GM19395 (cell line): ENCODE data around the gene STRN4.

Source experiments
- ATAC-seq: cut with Tn5 transposase; IDR thresholded peaks from one replicate; pipeline ENCODE4 v1.9.1; 2021; ENCODE audit warnings: mild to moderate bottlenecking, moderate library complexity; ENCODE audit not compliant: unreplicated experiment

Gene STRN4

GRCh38 chr19:46745521-46746280 lies 549 bp downstream of the STRN4 start, which contains the start of gene FKRP:
Gene FKRP (plus strand): TSS chr19:46746057. CDS start chr19:46755451, 9,394 bp downstream.
- ATAC-seq: no peak

GRCh38 chr19:46745030-46745429 lies 1.2 kb downstream of the STRN4 start:
- no peak for ATAC-seq

- no peak for ATAC-seq
These were observed 2.1 kb downstream of the STRN4 start for GRCh38 chr19:46744005-46744691.

DNA sequence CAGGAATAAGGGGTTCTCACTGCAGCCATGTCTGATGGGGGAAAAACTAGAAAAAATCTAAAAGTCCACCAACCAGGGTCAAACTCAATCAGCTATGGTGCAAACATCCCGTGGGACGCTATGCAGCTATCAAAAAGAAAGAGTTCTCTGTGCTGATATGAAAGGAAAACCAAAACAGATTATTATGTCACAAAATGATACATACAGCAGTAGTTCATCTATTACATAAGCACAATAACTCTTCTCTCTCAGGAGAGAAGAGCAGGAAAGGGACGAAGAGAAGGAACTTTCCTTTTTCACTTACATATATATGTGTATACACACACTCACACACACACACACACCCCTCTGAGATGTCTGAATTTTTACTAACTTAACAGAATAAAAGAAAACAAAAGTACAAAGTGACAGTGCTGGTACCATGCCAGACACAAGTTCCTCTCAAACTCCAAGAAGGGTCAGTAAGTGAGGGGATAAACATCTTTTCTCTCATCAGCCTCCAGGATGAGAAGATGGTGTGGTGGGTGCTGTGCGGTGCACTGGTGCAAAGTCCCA lies 3.2 kb downstream of the STRN4 start:
- no peak for ATAC-seq

DNA sequence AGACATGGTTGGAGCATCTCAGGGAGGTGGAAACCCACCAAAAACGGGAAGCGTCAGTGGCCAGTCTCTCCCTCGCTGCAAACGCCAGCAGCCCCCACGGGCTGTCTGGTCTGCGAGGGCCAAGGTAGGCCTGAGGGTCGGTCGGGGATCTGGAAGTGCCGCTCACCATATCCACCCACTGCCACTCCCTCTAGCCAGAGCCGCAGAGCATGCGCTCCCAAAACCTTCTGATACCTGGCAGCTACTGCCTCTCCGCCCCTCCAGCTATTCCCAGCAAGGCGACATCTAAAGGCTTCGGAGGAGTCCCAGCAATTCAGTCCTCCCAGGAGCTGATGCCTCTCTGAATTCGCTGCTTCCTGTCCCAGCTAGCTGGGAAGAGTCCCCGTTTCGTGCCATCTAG lies 4.8 kb downstream of the STRN4 start:
- ATAC-seq: no peak

DNA sequence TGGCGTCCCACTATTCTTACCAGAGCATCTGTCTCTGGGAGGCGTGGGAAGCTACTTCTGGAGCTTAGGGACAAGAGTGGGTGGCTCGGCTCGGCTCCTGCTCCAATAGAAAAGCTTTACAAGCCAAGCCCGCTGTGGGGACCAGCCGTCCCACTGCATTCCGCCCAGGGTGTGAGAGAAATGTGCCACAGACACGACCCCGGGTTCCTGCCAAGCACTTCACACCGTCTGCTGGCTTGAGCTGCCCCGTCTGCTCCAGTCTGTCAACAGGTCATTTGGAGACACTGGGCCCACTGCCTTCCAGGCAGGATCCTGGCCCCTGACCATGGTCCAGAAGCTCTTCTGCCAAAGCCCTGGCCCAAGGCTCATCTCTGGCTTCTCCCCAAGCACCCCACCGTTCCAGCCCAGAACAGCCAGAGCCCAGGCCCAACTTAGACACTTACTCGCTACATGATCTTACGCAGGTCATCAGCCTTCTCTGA lies 6.9 kb downstream of the STRN4 start:
- ATAC-seq: no peak

GRCh38 chr19:46737761-46738171 lies 8.5 kb downstream of the STRN4 start:
- no peak for ATAC-seq

- ATAC-seq: no peak
These were observed 9.0 kb downstream of the STRN4 start for GRCh38 chr19:46737298-46737654.

DNA sequence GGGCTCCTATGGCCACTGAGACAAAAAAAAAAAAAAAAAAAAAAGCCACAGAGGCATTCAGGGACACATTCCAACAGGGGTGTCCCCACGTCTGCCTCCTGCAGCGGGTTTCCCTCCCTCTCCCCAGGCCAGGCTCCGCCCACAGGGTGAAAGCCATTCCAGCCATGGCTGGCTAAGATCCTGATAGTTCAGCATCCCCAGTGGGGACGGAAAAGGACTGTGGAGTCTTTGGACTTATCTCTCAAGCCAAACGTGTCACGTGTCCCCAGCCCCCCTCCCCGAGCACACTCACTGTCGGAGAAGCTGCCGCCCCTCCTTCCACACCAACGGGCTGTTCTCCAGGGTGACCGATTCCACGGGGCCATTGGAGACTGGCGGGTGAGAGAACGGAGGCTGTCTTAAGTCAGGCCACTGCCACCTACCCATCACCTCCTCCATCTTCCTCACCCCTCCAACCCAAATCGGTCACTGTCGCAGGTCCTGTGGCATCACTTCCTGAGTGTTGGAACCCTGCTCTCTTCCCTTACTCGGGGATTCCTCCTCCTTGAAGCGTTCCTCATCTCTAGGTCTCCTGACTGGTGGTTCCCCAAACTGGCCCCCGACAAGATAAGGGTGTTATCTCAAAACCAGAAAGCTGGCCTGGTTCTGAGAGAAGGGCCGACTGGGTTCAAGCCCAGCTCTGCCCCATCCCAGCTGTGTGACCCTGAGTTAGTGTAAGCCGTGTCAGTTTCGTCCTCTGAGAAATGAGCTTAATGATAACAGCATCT lies 9.5 kb downstream of the STRN4 start:
- ATAC-seq: no peak

DNA sequence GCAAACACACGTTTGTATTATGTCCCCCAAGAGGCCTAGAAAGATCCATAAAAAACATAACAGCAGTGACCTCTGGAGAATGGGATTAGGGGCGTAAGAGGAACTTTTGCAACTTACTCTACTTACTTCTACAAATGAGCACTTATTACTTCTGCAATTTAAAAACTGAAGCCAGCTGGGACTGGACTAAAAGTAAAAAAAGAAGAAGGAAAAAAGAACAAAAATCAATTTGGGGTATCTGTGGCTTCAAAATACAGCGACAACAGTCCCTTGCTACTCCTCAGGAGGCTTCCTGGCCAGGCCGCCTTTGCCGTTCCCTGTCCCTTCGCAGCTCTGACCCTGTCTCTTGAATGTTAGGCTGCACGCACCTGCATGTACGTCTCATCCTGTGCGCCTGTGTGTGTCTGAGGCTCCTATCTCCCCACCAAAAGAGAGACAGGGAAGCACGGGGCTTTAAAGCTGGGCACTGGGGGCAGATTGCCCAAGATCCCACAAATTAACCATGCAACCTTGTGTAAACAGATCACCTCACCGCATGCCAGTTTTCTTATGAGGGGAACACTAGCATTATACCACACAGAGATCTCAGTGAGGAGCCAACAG lies 12.5 kb downstream of the STRN4 start:
- ATAC-seq: no peak

DNA sequence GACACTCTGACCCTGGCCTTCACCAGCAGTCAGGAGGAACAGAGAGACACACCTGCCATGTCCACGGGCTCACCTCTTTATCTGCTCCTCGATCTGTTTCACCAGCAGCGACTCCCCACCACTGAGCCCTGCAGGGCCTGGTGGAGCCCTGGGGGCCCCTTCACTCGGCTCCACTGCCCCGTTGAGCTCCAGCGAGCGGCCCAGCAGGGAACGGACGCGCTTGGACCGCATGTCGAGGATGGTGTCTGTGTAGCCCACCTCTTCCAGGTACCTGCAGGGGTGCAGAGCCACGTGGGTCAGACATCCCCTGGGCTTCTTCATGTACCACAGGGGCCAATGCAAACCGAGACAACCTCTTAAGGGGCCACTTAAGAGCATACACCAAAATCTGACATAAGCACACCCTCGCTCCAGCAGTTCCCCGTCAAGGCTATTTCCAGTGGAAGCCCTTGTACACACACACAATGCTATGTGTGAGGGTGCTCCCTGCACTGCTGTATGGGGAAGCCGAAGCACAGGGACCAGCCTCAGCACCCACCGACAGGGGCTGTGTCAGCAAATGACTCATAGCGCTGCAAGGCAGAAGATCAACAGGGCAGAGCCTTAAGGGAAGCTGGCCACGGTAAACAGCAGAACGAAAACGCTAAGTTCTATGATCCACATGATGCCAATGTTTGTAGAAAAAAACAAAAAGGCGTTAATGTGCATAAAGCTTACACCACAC lies 13.1 kb downstream of the STRN4 start:
- no peak for ATAC-seq

GRCh38 chr19:46732172-46732938 lies 13.9 kb downstream of the STRN4 start:
- ATAC-seq: no peak

GRCh38 chr19:46731584-46731983 lies 14.7 kb downstream of the STRN4 start:
- no peak for ATAC-seq

GRCh38 chr19:46731007-46731501 lies 15.2 kb downstream of the STRN4 start:
- no peak for ATAC-seq

DNA sequence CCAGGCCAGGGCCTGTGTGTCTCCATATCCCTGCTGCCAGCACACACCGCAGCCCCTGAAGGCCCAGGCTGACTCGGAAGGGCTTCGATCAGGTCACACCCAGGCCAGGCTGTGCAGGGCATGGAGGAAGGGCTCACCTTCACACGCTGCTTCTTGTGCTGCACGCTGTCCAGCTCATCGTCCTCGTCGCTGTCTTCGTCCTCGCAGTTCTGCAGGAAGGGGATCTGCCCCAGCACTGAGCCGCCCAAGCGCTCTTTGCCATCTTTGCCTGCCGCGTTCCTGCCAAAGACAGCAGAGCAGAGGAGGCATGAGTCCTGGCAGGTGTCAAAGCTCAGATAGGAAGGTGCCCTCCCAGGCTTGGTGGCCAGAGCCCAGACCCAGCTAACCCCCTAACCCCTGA lies 15.7 kb downstream of the STRN4 start:
- ATAC-seq: no peak

DNA sequence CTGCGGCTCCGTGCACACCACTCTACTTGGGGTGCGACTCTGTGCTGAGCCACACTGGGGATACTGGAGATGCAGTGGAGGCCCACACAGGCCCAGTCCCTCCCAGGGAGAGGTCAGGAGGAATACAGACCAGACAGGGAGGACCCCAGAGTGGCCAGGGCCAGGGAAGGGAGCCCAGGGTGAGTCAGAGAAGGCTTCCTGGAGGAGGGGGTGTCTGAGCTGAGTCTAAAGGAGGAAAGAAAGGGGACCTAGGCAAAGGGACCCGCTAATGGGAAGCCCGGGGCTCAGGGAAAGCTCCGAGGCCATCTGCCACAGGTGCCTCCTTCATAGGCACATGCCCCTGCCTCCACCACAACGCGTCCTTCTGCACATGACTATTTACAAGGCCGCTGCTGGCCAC lies 16.1 kb downstream of the STRN4 start:
- ATAC-seq: no peak

DNA sequence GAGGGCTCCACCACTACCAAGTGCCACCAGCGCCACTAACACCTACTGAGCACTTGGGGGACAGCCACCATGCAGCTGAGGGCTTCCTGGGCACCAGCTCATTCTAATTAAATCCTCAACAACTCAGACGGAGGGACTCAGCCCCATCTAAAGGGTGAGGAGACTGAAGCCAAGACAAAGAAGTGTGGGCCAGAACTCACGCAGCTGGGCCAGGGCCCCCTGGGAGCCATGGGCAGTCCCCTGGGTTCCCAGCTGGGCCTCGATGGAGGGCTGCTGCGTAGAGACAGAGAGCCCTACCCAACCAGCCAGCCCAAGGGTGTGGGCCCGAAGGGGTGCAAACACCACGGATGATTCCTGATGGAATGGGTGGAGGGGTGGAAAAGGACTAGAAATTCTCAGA lies 16.6 kb downstream of the STRN4 start:
- no peak for ATAC-seq

GRCh38 chr19:46728693-46729339 lies 17.4 kb downstream of the STRN4 start:
- ATAC-seq: no peak

DNA sequence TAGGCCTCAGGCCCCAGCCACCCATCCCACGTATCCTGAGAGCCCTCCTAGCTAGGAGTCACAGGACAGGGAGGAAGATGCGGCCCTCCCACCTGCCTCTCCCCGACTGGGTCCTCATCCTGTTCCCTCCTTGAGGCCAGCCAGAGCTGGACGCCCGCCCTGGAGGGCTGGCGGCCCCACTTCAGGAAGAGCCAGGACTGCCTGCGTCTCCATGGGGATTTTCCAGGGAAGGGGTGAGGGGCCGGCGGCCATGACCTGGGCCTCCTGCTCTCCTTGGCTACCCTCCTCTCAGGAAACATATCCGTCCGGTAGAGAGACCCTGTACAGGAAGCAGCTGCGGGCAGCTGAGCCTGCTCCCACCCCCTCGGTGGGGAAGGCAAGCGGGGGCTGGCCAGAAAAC lies 18.0 kb downstream of the STRN4 start:
- no peak for ATAC-seq
